ENCODE measurements around the gene MTLN.

GRCh38 chr2:110166266-110166665, 46.1 kb downstream of the MTLN start:
- TF ChIP-seq CTCF (IDR thresholded peaks at IDR 0.05), result no peak
- TF ChIP-seq POLR2AphosphoS5 (IDR thresholded peaks at IDR 0.05), result no peak
- TF ChIP-seq POLR2A (IDR thresholded peaks at IDR 0.05), result no peak

Data from breast epithelium (tissue), 3 donors.